ENCODE results near the gene AK8. TPM values are rescaled to one million over a fixed set of nuclear protein-coding genes. Genes with fewer than 3 reads are reported as not detected.

AK8 gene
- total and polyA plus RNA-seq, 8 donors, result 0.56 to 0.89 (median 0.60) TPM; not detected in 5

DNA sequence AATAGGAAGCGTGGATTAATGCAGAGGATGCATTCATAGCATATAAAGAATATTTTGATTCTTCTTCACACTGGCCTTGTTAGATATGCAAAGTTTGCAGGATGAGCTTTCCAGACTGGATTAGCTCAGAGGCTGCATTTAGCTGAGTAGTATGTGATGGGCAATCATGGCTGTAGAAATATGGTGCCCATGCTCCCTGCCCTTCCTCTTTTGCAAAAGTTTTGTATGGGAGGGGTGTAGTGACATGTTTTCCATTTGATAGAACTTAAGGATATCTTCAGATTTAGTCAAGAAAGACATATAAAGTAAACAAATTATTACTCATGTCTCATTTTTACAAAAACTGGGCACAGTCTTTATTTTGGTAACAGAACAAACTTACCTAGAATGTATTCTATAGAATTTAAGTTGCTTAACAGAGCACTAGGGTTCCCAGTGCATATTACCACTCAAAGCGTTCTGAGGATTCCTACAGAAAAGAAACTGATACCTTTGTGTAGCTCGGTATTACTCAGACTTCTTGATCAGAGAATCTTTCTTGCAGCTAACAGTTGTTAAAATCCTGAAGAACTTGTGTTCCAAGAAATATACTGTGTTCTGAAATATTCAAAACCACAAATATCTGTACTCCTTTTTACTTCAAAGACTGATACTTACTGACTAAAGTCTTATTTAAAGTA is 198.0 kb downstream of the AK8 start:
- WGBS, 5 donors, result 59 to 76% (median 59%) methylated on average over 3 of the region's 3 CpGs
- H3K9me3 ChIP-seq, result no peaks in the 10 kb centered on the region
- H3K27me3 ChIP-seq, result no peaks in the 10 kb centered on the region
- H3K27ac ChIP-seq, result no peak overlapping the region
- no peak for TF ChIP-seq POLR2A (IDR thresholded peaks at IDR 0.05)
- no peak for TF ChIP-seq EP300 (IDR thresholded peaks at IDR 0.05)
- TF ChIP-seq POLR2AphosphoS5 (IDR thresholded peaks at IDR 0.05), result no peak
- TF ChIP-seq CTCF (IDR thresholded peaks at IDR 0.05), result no peak
- no peak for DNase-seq
- intact Hi-C loops (cut with DNase I; ENCODE audit: low total_unique reads), result no loop called here
- H3K36me3 ChIP-seq, result peaks cover 31 to 62% (median 54%) of the 10 kb centered on the region in 4 donors
- H3K4me3 ChIP-seq, result no peak overlapping the region
- H3K4me1 ChIP-seq, result peaks cover 0 to 15% (median 0%) of the 10 kb centered on the region in 4 donors

DNA sequence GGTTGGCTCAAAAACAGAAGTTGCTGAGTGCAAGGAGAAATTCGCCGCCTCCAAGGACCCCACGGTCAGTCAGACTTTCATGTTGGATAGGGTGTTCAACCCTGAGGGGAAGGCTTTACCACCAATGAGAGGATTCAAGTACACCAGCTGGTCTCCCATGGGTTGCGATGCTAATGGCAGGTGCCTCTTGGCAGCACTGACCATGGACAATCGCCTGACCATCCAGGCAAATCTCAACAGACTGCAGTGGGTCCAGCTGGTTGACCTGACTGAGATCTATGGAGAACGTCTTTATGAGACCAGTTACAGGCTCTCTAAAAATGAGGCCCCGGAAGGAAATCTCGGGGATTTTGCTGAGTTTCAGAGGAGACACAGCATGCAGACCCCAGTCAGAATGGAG is 200.1 kb downstream of the AK8 start:
- H3K36me3 ChIP-seq, result peaks cover 21 to 43% (median 36%) of the 10 kb centered on the region in 4 donors
- peaks cover 6 to 36% (median 13%) of the 10 kb centered on the region in 4 donors for H3K4me1 ChIP-seq
- H3K9me3 ChIP-seq, result no peaks in the 10 kb centered on the region
- no peak for TF ChIP-seq EP300 (IDR thresholded peaks at IDR 0.05)
- no peak for TF ChIP-seq CTCF (IDR thresholded peaks at IDR 0.05)
- no peak for TF ChIP-seq POLR2A (IDR thresholded peaks at IDR 0.05)
- TF ChIP-seq POLR2AphosphoS5 (IDR thresholded peaks at IDR 0.05), result no peak
- 93 to 98% (median 95%) methylated on average over 8 of the region's 8 CpGs for WGBS, 5 donors
- no peak overlapping the region for H3K27ac ChIP-seq
- no peaks in the 10 kb centered on the region for H3K27me3 ChIP-seq
- no peak for DNase-seq
- H3K4me3 ChIP-seq, result no peak overlapping the region
- intact Hi-C loops (cut with DNase I; ENCODE audit: low total_unique reads), result no loop called here

Other genes starting within 250 kb of the AK8 start
- 10 to 100 TPM in 2 of 5 donors, 1 to 10 TPM in 3; 4.1 to 26.8 (median 9.8) TPM for gene DDX31, start 208.3 kb downstream of the AK8 start, total RNA-seq
- gene DDX31, start 208.3 kb downstream of the AK8 start, polyA plus RNA-seq, result 1 to 10 TPM; 3.1 to 7.3 (median 3.2) TPM
- gene GTF3C4, start 207.8 kb downstream of the AK8 start, total RNA-seq, result 10 to 100 TPM; 10.4 to 68.8 (median 13.4) TPM
- 1 to 10 TPM; 2.6 to 4.4 (median 2.7) TPM for gene GTF3C4, start 207.8 kb downstream of the AK8 start, polyA plus RNA-seq
- gene SPACA9, start 614 bp upstream of the AK8 start, total RNA-seq, result 1 to 10 TPM in 1 of 5 donors, under 1 TPM in 2, not detected in 2; 0.29 to 2.2 (median 0.55) TPM
- gene SPACA9, start 614 bp upstream of the AK8 start, polyA plus RNA-seq, result 1 to 10 TPM; 1.8 to 4.8 (median 3.4) TPM
- gene TSC1, start 66.3 kb upstream of the AK8 start, total RNA-seq, result 100 to 1,000 TPM in 1 of 5 donors, 10 to 100 TPM in 4; 23.2 to 120 (median 49.9) TPM
- gene TSC1, start 66.3 kb upstream of the AK8 start, polyA plus RNA-seq, result 10 to 100 TPM in 1 of 3 donors, 1 to 10 TPM in 2; 6.7 to 10.3 (median 7.1) TPM
- gene GFI1B, start 100.4 kb upstream of the AK8 start, total RNA-seq, result 1 to 10 TPM in 1 of 5 donors, not detected in 4; 1.0 TPM
- not detected for gene GFI1B, start 100.4 kb upstream of the AK8 start, polyA plus RNA-seq
- gene GTF3C5, start 152.7 kb upstream of the AK8 start, total RNA-seq, result 10 to 100 TPM; 25.7 to 85.2 (median 53.8) TPM
- gene GTF3C5, start 152.7 kb upstream of the AK8 start, polyA plus RNA-seq, result 10 to 100 TPM; 30.3 to 57.2 (median 37.0) TPM
- gene CEL, start 183.7 kb upstream of the AK8 start, total RNA-seq, result 1 to 10 TPM in 2 of 5 donors, not detected in 3; 1.2 to 2.0 TPM
- 1 to 10 TPM; 1.4 to 9.9 (median 4.0) TPM for gene CEL, start 183.7 kb upstream of the AK8 start, polyA plus RNA-seq
- gene RALGDS, start 243.0 kb upstream of the AK8 start, total RNA-seq, result 100 to 1,000 TPM in 1 of 5 donors, 10 to 100 TPM in 4; 29.4 to 242 (median 65.2) TPM
- gene RALGDS, start 243.0 kb upstream of the AK8 start, polyA plus RNA-seq, result 10 to 100 TPM; 20.5 to 45.8 (median 32.8) TPM

All from stomach (tissue), 9 donors.